T-cell (primary cell): ENCODE results near the gene CTSH. TPM values are rescaled to one million over a fixed set of nuclear protein-coding genes. Genes with fewer than 3 reads are reported as not detected.

Experiments used
- ATAC-seq, 4 experiments: fragments of 200-7000 bp in 3 of 4; fragments of 150-1000 bp in 1 of 4; cut with Tn5 transposase; replicated peaks in 1 of 4; 1 replicate in 3 of 4; 2 replicates in 1 of 4; pipeline ENCODE4 v1.10.0; 2021; ENCODE audit warnings: moderate library complexity in 3 of 4, mild to moderate bottlenecking in 2 of 4, moderate number of reproducible peaks in 1 of 4
- CTCF ChIA-PET, 2 donors: fragments of 300-600 bp; sonication (Branson Sonifier 250); formaldehyde crosslinking; loops; one replicate each; lab custom pipeline; 2022; ENCODE audit warnings: antibody characterized with exemption in 2 of 2; lab: Charles Lee
- POLR2A ChIA-PET, 2 donors: fragments of 300-600 bp; sonication (Branson Sonifier 250); formaldehyde crosslinking; loops; one replicate each; lab custom pipeline; 2022; ENCODE audit warnings: antibody characterized with exemption in 2 of 2; lab: Charles Lee
- DNase-seq, 35 experiments: peaks; one replicate each; pipeline versions ENCODE4 v3.0.0 to v3.0.0-alpha.2; 2013 to 2023
- H3K27ac ChIP-seq: one replicate; pipeline ENCODE4 v1.5.1; 2013; ENCODE audit warnings: low read length
- H3K27me3 ChIP-seq, 2 experiments: replicated peaks in 1 of 2; 1 replicate in 1 of 2; 2 replicates in 1 of 2; pipeline versions ENCODE4 v1.6.1 to v1.7.0; 2013; ENCODE audit warnings: low read length in 1 of 2, mixed read lengths in 1 of 2; ENCODE audit not compliant: control insufficient read depth in 2 of 2, insufficient read depth in 2 of 2; ENCODE audit errors: extremely low read depth in 1 of 2
- H3K36me3 ChIP-seq, 2 donors: 1 replicate in 1 of 2; 2 replicates in 1 of 2; pipeline versions ENCODE4 v1.6.1 to v1.7.0; 2013; ENCODE audit warnings: low read length in 1 of 2; ENCODE audit not compliant: control insufficient read depth in 2 of 2, insufficient read depth in 1 of 2; ENCODE audit errors: extremely low read depth in 1 of 2
- H3K4me1 ChIP-seq, 2 experiments: 1 replicate in 1 of 2; 2 replicates in 1 of 2; pipeline versions ENCODE4 v1.6.1 to v1.7.0; 2013; ENCODE audit warnings: low read length in 2 of 2, mixed read lengths in 1 of 2; ENCODE audit not compliant: insufficient read depth in 2 of 2, control insufficient read depth in 1 of 2; ENCODE audit errors: extremely low read depth in 1 of 2
- H3K4me3 ChIP-seq, 2 donors: 1 replicate in 1 of 2; 2 replicates in 1 of 2; pipeline versions ENCODE4 v1.5.1 to v1.7.0; 2013; ENCODE audit warnings: mild to moderate bottlenecking in 2 of 2, low read length in 1 of 2, moderate library complexity in 1 of 2; ENCODE audit not compliant: control insufficient read depth in 1 of 2; ENCODE audit errors: extremely low read depth in 1 of 2
- H3K9me3 ChIP-seq: 2 replicates; pipeline ENCODE4 v1.7.0; 2013
- H3K27ac Mint-ChIP-seq, 2 donors: one replicate each; pipeline ENCODE4 v1.8.0; 2020 to 2021; ENCODE audit warnings: mild to moderate bottlenecking in 2 of 2, mixed read lengths in 2 of 2
- H3K27me3 Mint-ChIP-seq, 2 donors: one replicate each; pipeline ENCODE4 v1.8.0; 2021 to 2022; ENCODE audit warnings: mixed read lengths in 2 of 2
- H3K36me3 Mint-ChIP-seq: one replicate; pipeline ENCODE4 v1.8.0; 2021; ENCODE audit warnings: mixed read lengths
- H3K4me1 Mint-ChIP-seq, 3 donors: one replicate each; pipeline ENCODE4 v1.8.0; 2020 to 2022; ENCODE audit warnings: mixed read lengths in 3 of 3, mild to moderate bottlenecking in 1 of 3
- H3K4me3 Mint-ChIP-seq, 3 donors: one replicate each; pipeline ENCODE4 v1.8.0; 2020 to 2022; ENCODE audit warnings: mild to moderate bottlenecking in 3 of 3, mixed read lengths in 3 of 3, moderate library complexity in 3 of 3
- H3K9me3 Mint-ChIP-seq, 3 donors: one replicate each; pipeline ENCODE4 v1.8.0; 2020 to 2022; ENCODE audit warnings: mixed read lengths in 3 of 3
- WGBS: methylation state at CpG from one replicate; pipeline ENCODE4 v1.1.5; 2013; ENCODE audit warnings: missing lambda C conversion rate; ENCODE audit not compliant: insufficient coverage; 5-methylcytosine and 5-hydroxymethylcytosine counted together
- total RNA-seq, 35 experiments: library from RNA in 6 of 35; stranded (reverse) in 6 of 35; fragments of 120-200 nt in 1 of 35; gene quantifications; one replicate each; pipeline versions ENCODE4 v1.2.1 to v1.2.4 and lab custom pipeline; 2013 to 2026

CTSH gene
- total RNA-seq, 5 donors from 2014 or later (not counting 1 experiment from before 2014, with no cell fraction given): 8.5 to 49.7 (median 19.2) TPM

DNA sequence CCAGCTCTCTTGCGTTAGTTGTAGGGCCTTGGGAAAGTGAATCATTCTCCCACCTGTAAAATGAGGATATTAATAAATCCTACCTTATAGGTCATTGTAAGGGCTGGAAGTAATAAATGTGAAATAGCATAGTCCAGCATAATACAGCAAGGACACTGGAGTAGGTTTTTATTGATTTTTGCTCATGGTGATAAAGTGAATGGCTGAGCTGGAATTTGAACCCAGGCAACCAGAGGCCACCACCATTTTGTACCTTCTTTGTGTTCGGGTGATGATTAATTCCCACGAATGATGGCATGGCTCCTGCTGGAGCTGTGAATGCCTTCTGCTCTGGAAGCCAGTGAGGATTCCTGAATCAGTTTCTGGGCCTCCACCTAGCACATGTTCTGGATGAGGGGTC lies 31.8 kb downstream of the CTSH start:
- CTCF ChIA-PET: interaction anchor here (0.5 to 0.6 kb wide), 2 partner anchors 614 to 1003 kb away, joined by 3 read pairs; partner anchors contain the start of gene SKIC8 (in 1 of the 2)
- WGBS: no CpG with 5 or more reads among the region's 3 CpGs
- Histone ChIP-seq H3K4me3 (no peak overlapping the region), H3K36me3 (peaks cover 0 to 46% of the 10 kb centered on the region in 2 donors), H3K9me3 (no peaks in the 10 kb centered on the region), H3K27ac (no peak overlapping the region), H3K27me3 (no peaks in the 10 kb centered on the region), H3K4me1 (no peaks in the 10 kb centered on the region)
- H3K4me3 Mint-ChIP-seq: no peak overlapping the region
- peaks cover 45% of the 10 kb centered on the region for H3K36me3 Mint-ChIP-seq
- peaks cover 17 to 26% (median 19%) of the 10 kb centered on the region in 3 donors for H3K4me1 Mint-ChIP-seq
- no peak for DNase-seq
- H3K27ac Mint-ChIP-seq: no peak overlapping the region
- H3K27me3 Mint-ChIP-seq: no peaks in the 10 kb centered on the region
- no peak for ATAC-seq
- H3K9me3 Mint-ChIP-seq: no peaks in the 10 kb centered on the region
- POLR2A ChIA-PET: no interaction called here

DNA sequence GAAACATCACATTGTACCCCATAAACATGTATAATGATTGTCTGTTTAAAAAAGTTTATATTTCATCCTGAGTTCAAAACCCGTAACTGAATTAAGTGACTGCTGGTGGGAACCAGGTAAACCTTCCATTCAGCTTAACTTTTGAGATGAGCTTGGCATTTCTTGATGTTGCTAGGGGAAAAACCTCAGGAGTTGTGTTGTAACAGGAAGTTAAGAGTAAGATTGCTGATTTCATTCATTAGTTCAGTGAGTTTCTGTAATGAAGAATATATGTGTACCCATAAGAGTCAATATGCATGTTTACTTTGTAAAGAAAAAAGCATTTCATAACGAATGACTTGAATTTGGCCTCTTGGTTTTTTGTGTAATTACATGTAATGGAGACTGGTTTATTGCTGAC lies 32.5 kb downstream of the CTSH start:
- Histone ChIP-seq H3K9me3 (no peaks in the 10 kb centered on the region), H3K4me3 (no peak overlapping the region), H3K36me3 (peaks cover 0 to 45% of the 10 kb centered on the region in 2 donors), H3K27ac (no peak overlapping the region), H3K27me3 (no peaks in the 10 kb centered on the region), H3K4me1 (no peaks in the 10 kb centered on the region)
- ATAC-seq: no peak
- Mint-ChIP-seq H3K9me3 (no peaks in the 10 kb centered on the region), H3K4me3 (no peak overlapping the region), H3K27ac (no peak overlapping the region), H3K36me3 (peaks cover 48% of the 10 kb centered on the region), H3K4me1 (peaks cover 18 to 28% (median 21%) of the 10 kb centered on the region in 3 donors), H3K27me3 (no peaks in the 10 kb centered on the region)
- no peak for DNase-seq
- CTCF ChIA-PET: no interaction called here
- WGBS: no CpG with 5 or more reads among the region's 2 CpGs
- POLR2A ChIA-PET: interaction anchor here in 1 of 2 donors (0.6 kb wide), 1 partner anchor 27 kb away, joined by 3 read pairs; no protein-coding TSS in a partner anchor

DNA sequence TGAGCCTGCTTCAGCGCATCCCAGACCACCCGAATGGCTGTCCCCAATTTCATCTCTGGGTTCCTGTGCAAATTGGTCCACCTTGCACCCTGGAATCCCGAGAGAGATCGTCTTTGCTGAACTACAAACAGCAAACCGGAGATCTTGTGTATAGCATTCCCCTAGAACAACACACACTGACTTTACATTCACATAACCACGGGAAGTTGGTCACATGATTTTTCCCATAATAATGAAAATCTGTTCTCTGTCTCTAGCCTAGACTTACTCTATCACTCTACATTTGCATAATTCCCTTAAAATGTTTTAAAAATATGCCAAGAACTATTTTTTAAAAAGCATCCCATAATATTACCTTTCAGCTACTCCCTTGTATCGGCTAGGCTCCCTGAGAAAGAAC lies 34.6 kb downstream of the CTSH start:
- WGBS: 100% methylated on average over 5 of the region's 7 CpGs
- no peaks in the 10 kb centered on the region for H3K9me3 Mint-ChIP-seq
- H3K36me3 ChIP-seq: peaks cover 0 to 65% of the 10 kb centered on the region in 2 donors
- H3K4me1 Mint-ChIP-seq: peaks cover 18 to 35% (median 20%) of the 10 kb centered on the region in 3 donors
- ATAC-seq (no peak), DNase-seq (no peak)
- no peaks in the 10 kb centered on the region for H3K4me1 ChIP-seq
- POLR2A ChIA-PET: interaction anchor here in 1 of 2 donors (1.2 kb wide), 1 partner anchor 37 kb away, joined by 3 read pairs; no protein-coding TSS in a partner anchor
- peaks cover 57% of the 10 kb centered on the region for H3K36me3 Mint-ChIP-seq
- H3K27ac ChIP-seq: no peak overlapping the region
- no peaks in the 10 kb centered on the region for H3K9me3 ChIP-seq
- CTCF ChIA-PET: interaction anchor here in 1 of 2 donors (0.6 kb wide), 1 partner anchor 971 kb away, joined by 4 read pairs; no protein-coding TSS in a partner anchor
- H3K27me3 ChIP-seq: no peaks in the 10 kb centered on the region
- H3K27ac Mint-ChIP-seq: peak overlapping the region in 1 of 2 donors; percentile 45
- no peaks in the 10 kb centered on the region for H3K27me3 Mint-ChIP-seq
- no peak overlapping the region for H3K4me3 Mint-ChIP-seq
- no peak overlapping the region for H3K4me3 ChIP-seq

DNA sequence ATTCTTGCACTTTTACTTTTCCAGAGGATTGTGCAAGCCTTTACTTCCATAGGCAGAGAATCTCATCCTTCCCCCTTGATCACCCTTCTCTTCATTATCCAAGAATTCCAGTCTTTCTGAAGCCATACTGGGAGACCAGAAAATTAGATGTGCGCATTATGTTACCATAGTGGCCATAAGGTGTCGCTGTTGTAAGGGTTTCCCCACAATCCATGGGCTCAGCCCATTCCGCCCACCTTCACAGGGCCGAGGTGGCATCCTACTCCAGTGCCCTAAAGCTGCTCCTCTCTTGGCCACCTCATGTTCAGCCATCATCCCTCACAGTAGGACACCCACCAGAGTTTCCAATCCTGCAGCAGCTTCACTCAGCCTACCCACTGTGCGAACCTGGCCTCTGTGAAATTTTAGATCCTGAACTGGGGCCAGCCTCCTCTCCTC lies 35.0 kb downstream of the CTSH start:
- no peaks in the 10 kb centered on the region for H3K27me3 Mint-ChIP-seq
- peaks cover 0 to 64% of the 10 kb centered on the region in 2 donors for H3K36me3 ChIP-seq
- no peak overlapping the region for H3K27ac Mint-ChIP-seq
- WGBS: 75% methylated on average over 5 of the region's 5 CpGs
- DNase-seq (peak in 6 of 35 experiments; percentile 8 to 64 (median 20)), ATAC-seq (peak; percentile 21 to 54 (median 38))
- H3K4me1 ChIP-seq: no peaks in the 10 kb centered on the region
- H3K36me3 Mint-ChIP-seq: peaks cover 59% of the 10 kb centered on the region
- no peaks in the 10 kb centered on the region for H3K9me3 Mint-ChIP-seq
- no peak overlapping the region for H3K4me3 ChIP-seq
- no peak overlapping the region for H3K27ac ChIP-seq
- H3K4me1 Mint-ChIP-seq: peaks cover 18 to 36% (median 21%) of the 10 kb centered on the region in 3 donors
- ChIA-PET POLR2A (interaction anchor here in 1 of 2 donors (1.2 kb wide), 1 partner anchor 36 kb away, joined by 3 read pairs; no protein-coding TSS in a partner anchor), CTCF (no interaction called here)
- H3K9me3 ChIP-seq: no peaks in the 10 kb centered on the region
- no peak overlapping the region for H3K4me3 Mint-ChIP-seq
- no peaks in the 10 kb centered on the region for H3K27me3 ChIP-seq

DNA sequence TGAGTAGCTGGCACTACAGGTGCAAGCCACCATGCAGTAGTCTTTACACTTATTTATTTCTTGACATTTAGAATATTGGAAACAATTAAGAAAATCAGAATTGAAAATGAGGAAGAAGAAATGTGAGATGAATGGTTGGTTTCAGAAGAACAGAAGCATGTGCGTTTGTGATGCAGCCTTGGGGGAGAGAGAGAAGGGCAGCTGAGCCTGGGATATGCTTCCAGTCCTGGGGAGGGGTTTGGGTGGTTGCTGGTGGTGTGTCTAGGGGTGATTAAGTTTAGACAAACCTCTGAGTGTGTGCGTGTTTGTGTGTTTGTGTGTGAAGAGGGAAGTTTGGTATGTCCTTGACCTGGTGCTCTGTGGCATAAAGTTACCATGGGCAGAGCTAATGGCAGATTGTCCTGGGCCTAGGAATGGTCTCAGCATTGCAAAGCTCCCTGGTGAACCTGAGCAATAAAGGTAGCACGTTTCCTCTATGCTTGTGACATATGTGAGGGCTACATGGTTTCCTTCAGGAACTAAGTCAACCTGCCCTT lies 35.6 kb downstream of the CTSH start:
- ATAC-seq (peak in 1 of 4 experiments; percentile 4), DNase-seq (no peak)
- no peaks in the 10 kb centered on the region for H3K4me1 ChIP-seq
- Mint-ChIP-seq H3K4me3 (no peak overlapping the region), H3K4me1 (peaks cover 17 to 39% (median 27%) of the 10 kb centered on the region in 3 donors), H3K27me3 (no peaks in the 10 kb centered on the region), H3K27ac (no peak overlapping the region), H3K9me3 (no peaks in the 10 kb centered on the region), H3K36me3 (peaks cover 62% of the 10 kb centered on the region)
- ChIA-PET CTCF (interaction anchor here in 1 of 2 donors (0.5 kb wide), 1 partner anchor 77 kb away, joined by 3 read pairs; no protein-coding TSS in a partner anchor), POLR2A (no interaction called here)
- H3K4me3 ChIP-seq: no peak overlapping the region
- H3K36me3 ChIP-seq: peaks cover 5 to 70% of the 10 kb centered on the region in 2 donors
- H3K27ac ChIP-seq: no peak overlapping the region
- WGBS: 88% methylated on average over 2 of the region's 3 CpGs
- H3K9me3 ChIP-seq: no peaks in the 10 kb centered on the region
- H3K27me3 ChIP-seq: no peaks in the 10 kb centered on the region

DNA sequence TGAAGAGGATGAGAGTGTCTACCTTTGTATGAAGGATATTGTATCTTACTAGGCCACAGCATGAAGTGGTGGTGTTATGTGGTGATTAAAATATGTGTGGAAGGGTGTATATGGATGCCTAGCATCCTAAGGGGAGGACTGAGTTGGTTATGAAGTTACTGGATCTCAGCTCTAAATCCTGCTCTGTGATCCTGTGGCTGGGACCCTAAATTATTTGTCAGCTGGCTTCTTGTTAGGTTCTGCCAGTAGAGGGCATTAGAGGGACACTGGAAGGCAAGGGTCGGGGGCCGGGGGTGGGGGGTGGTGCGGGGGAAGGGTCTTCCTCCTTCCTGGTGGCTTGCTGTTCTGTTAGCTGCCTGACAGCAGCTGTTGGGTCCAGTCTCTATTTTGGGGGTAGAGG lies 37.3 kb downstream of the CTSH start:
- Histone ChIP-seq H3K27me3 (no peaks in the 10 kb centered on the region), H3K27ac (no peak overlapping the region), H3K4me1 (no peaks in the 10 kb centered on the region), H3K9me3 (no peaks in the 10 kb centered on the region), H3K36me3 (peaks cover 6 to 71% of the 10 kb centered on the region in 2 donors), H3K4me3 (no peak overlapping the region)
- ChIA-PET CTCF (interaction anchor here (0.6 to 1.9 kb wide), 5 partner anchors 11 to 1824 kb away, joined by 3 to 7 read pairs (median 4); no protein-coding TSS in a partner anchor), POLR2A (interaction anchor here in 1 of 2 donors (1.0 kb wide), 1 partner anchor 35 kb away, joined by 3 read pairs; the partner anchor contains the start of gene MORF4L1)
- DNase-seq (peak in 1 of 35 experiments; percentile 29), ATAC-seq (no peak)
- H3K4me1 Mint-ChIP-seq: peaks cover 16 to 36% (median 27%) of the 10 kb centered on the region in 3 donors
- H3K27ac Mint-ChIP-seq: peak overlapping the region in 1 of 2 donors; percentile 17
- WGBS: no CpG with 5 or more reads among the region's 3 CpGs
- no peak overlapping the region for H3K4me3 Mint-ChIP-seq
- H3K36me3 Mint-ChIP-seq: peaks cover 65% of the 10 kb centered on the region
- no peaks in the 10 kb centered on the region for H3K9me3 Mint-ChIP-seq
- no peaks in the 10 kb centered on the region for H3K27me3 Mint-ChIP-seq
